Activated B cell treated with CpG ODN at 0.5 μM for 24 hours (primary cell): ENCODE results near the gene HSPA13. TPM values are rescaled to one million over a fixed set of nuclear protein-coding genes. Genes with fewer than 3 reads are reported as not detected.
"Not testable (repeated sequence)": the region's sequence is repeated elsewhere in the genome, so short reads cannot be mapped to it uniquely, and the experiment has no call there.

Experiments
- ATAC-seq: fragments of 200-7000 bp; cut with Tn5 transposase; one replicate; pipeline ENCODE4 v1.10.0; 2021; ENCODE audit warnings: low read depth, mild to moderate bottlenecking, moderate library complexity
- CTCF ChIA-PET: fragments of 350-600 bp; sonication (Branson Sonifier 250); formaldehyde crosslinking; loops from one replicate; lab custom pipeline; 2021; ENCODE audit warnings: antibody characterized with exemption; lab: Charles Lee
- POLR2A ChIA-PET: fragments of 350-600 bp; sonication (Branson Sonifier 250); formaldehyde crosslinking; loops from one replicate; lab custom pipeline; 2021; ENCODE audit warnings: antibody characterized with exemption; lab: Charles Lee
- DNase-seq: peaks from one replicate; pipeline ENCODE4 v3.0.0; 2022
- H3K27ac Mint-ChIP-seq: one replicate; pipeline ENCODE4 v1.8.0; 2020; ENCODE audit warnings: mixed read lengths
- H3K27me3 Mint-ChIP-seq: one replicate; pipeline ENCODE4 v1.8.0; 2021; ENCODE audit warnings: mixed read lengths
- H3K36me3 Mint-ChIP-seq: one replicate; pipeline ENCODE4 v1.8.0; 2021; ENCODE audit warnings: low read depth, mixed read lengths
- H3K4me1 Mint-ChIP-seq: one replicate; pipeline ENCODE4 v1.8.0; 2021; ENCODE audit warnings: mixed read lengths
- H3K4me3 Mint-ChIP-seq: one replicate; pipeline ENCODE4 v1.8.0; 2020; ENCODE audit warnings: mild to moderate bottlenecking, mixed read lengths
- H3K9me3 Mint-ChIP-seq: one replicate; pipeline ENCODE4 v1.8.0; 2020; ENCODE audit warnings: mixed read lengths
- intact Hi-C: fragments of 100-400 bp; cut with micrococcal nuclease; formaldehyde crosslinking; loops from one replicate; pipeline ENCODE4 v1.15.1; 2024
- total RNA-seq: library from RNA; stranded (reverse); gene quantifications from 2 replicates; pipeline ENCODE4 v1.2.3, GENCODE V29; 2022
- TF ChIP-seq, protein P1 (sequence below): fragments of 200-600 bp; IDR thresholded peaks from one replicate; pipeline ENCODE4 v1.8.0; 2022; ENCODE audit warnings: antibody characterized with exemption, mild to moderate bottlenecking

Gene HSPA13
- total RNA-seq, 1 donor from 2014 or later = 17.8 TPM

GRCh38 chr21:14358775-14359174, 24.2 kb downstream of the HSPA13 start:
- Mint-ChIP-seq H3K36me3 (no peaks in the 10 kb centered on the region), H3K4me1 (no peaks in the 10 kb centered on the region), H3K4me3 (no peak overlapping the region), H3K27me3 (peaks cover 14% of the 10 kb centered on the region), H3K9me3 (no peaks in the 10 kb centered on the region), H3K27ac (no peak overlapping the region)
- DNase-seq = no peak
- no peak for ATAC-seq
- intact Hi-C loops = no loop called here
- ChIA-PET CTCF (no interaction called here), POLR2A (no interaction called here)
- TF ChIP-seq, protein P1, sequence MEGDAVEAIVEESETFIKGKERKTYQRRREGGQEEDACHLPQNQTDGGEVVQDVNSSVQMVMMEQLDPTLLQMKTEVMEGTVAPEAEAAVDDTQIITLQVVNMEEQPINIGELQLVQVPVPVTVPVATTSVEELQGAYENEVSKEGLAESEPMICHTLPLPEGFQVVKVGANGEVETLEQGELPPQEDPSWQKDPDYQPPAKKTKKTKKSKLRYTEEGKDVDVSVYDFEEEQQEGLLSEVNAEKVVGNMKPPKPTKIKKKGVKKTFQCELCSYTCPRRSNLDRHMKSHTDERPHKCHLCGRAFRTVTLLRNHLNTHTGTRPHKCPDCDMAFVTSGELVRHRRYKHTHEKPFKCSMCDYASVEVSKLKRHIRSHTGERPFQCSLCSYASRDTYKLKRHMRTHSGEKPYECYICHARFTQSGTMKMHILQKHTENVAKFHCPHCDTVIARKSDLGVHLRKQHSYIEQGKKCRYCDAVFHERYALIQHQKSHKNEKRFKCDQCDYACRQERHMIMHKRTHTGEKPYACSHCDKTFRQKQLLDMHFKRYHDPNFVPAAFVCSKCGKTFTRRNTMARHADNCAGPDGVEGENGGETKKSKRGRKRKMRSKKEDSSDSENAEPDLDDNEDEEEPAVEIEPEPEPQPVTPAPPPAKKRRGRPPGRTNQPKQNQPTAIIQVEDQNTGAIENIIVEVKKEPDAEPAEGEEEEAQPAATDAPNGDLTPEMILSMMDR = no peak

GRCh38 chr21:14356746-14357145, 26.2 kb downstream of the HSPA13 start:
- Mint-ChIP-seq H3K4me1 (no peaks in the 10 kb centered on the region), H3K27ac (no peak overlapping the region), H3K9me3 (no peaks in the 10 kb centered on the region), H3K4me3 (no peak overlapping the region), H3K36me3 (no peaks in the 10 kb centered on the region), H3K27me3 (peaks cover 13% of the 10 kb centered on the region)
- DNase-seq (no peak), ATAC-seq (no peak)
- TF ChIP-seq, protein P1 = no peak
- CTCF ChIA-PET = no interaction called here
- POLR2A ChIA-PET = no interaction called here
- intact Hi-C loops = no loop called here

- CTCF ChIA-PET = no interaction called here
- no peaks in the 10 kb centered on the region for H3K4me1 Mint-ChIP-seq
Observed at GRCh38 chr21:14354515-14354914, 28.4 kb downstream of the HSPA13 start.

GRCh38 chr21:14353726-14354125, 29.2 kb downstream of the HSPA13 start:
- no peaks in the 10 kb centered on the region for H3K36me3 Mint-ChIP-seq
- no peak overlapping the region for H3K4me3 Mint-ChIP-seq
- CTCF ChIA-PET = no interaction called here
- intact Hi-C loops = no loop called here
- no peak overlapping the region for H3K27ac Mint-ChIP-seq
- no peaks in the 10 kb centered on the region for H3K4me1 Mint-ChIP-seq
- no peaks in the 10 kb centered on the region for H3K9me3 Mint-ChIP-seq
- DNase-seq (no peak), ATAC-seq (no peak)
- TF ChIP-seq, protein P1 = no peak
- POLR2A ChIA-PET = no interaction called here
- peaks cover 12% of the 10 kb centered on the region for H3K27me3 Mint-ChIP-seq

More at GRCh38 chr21:14354515-14354914, 28.4 kb downstream of the HSPA13 start:
- POLR2A ChIA-PET = no interaction called here
- no peak for DNase-seq
- Mint-ChIP-seq H3K36me3 (no peaks in the 10 kb centered on the region), H3K4me3 (no peak overlapping the region), H3K27me3 (peaks cover 14% of the 10 kb centered on the region), H3K27ac (no peak overlapping the region), H3K9me3 (no peaks in the 10 kb centered on the region)
- ATAC-seq = no peak
- intact Hi-C loops = no loop called here
- TF ChIP-seq, protein P1 = no peak

DNA sequence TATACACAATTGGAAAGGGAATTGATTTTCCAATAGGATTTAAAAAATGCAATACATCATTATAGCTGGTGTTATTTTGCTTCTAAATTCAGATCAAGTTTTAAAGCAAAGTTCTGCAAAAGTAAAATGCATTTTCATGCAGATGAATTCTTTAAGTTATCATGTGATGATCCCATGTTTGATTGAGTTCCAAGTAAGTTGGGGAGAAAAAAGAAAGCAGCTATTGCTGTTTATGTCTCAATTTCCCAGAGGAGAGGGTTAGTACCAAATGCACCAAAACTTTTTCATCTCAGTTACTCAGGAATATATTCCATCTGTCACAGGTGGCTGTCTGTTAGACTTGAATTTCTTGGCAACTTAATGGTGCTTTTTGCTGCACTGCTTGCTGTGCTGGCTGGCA, 29.7 kb downstream of the HSPA13 start:
- Mint-ChIP-seq H3K4me1 (no peaks in the 10 kb centered on the region), H3K27ac (no peak overlapping the region), H3K27me3 (peaks cover 12% of the 10 kb centered on the region), H3K4me3 (no peak overlapping the region), H3K9me3 (no peaks in the 10 kb centered on the region), H3K36me3 (no peaks in the 10 kb centered on the region)
- ChIA-PET CTCF (no interaction called here), POLR2A (no interaction called here)
- TF ChIP-seq, protein P1 = no peak
- no peak for ATAC-seq
- no peak for DNase-seq
- intact Hi-C loops = no loop called here

GRCh38 chr21:14327346-14327745, 55.6 kb downstream of the HSPA13 start:
- H3K4me1 Mint-ChIP-seq, H3K4me3 Mint-ChIP-seq, ATAC-seq, intact Hi-C loops, POLR2A ChIA-PET, DNase-seq, H3K27ac Mint-ChIP-seq, H3K9me3 Mint-ChIP-seq, H3K36me3 Mint-ChIP-seq, CTCF ChIA-PET: not testable (repeated sequence)
- H3K27me3 Mint-ChIP-seq = peaks cover 18% of the 10 kb centered on the region
